HG02943 (cell line): ENCODE data around the gene WASL.

Source experiments
- ATAC-seq: cut with Tn5 transposase; IDR thresholded peaks from one replicate; pipeline ENCODE4 v1.9.1; 2021; ENCODE audit warnings: mild to moderate bottlenecking, low read depth, moderate library complexity; ENCODE audit not compliant: unreplicated experiment

Gene WASL

DNA sequence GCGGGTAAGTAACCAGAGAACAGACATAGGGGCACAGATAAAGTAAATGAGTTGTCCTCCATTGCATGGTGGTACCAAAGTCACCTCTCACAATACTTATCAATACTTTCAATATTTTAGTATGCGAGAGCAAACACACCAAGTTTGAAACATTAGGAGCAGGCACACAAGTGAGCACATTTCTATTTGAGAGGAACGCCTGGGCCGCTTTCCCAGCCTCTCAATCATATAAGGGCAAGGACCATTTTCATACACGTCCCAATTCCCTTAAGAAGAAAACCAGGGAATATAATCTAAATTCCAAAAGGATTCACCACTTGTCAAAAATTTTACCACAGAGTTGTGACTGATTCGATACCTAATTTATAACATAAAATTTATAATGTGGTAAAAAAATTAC lies 85.6 kb downstream of the WASL start:
- ATAC-seq = no peak

DNA sequence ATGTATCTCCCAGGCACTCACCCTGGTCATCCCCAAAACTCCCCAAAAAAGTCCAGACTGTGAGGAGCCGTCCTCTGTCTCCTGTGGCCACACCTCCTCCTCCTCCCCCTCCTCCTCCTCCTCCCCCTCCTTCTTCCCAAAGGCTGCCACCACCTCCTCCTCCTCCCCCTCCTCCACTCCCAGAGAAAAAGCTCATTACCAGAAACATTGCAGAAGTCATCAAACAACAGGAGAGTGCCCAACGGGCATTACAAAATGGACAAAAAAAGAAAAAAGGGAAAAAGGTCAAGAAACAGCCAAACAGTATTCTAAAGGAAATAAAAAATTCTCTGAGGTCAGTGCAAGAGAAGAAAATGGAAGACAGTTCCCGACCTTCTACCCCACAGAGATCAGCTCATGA lies 86.0 kb downstream of the WASL start:
- ATAC-seq = no peak

GRCh38 chr7:123662293-123662692 lies 86.5 kb downstream of the WASL start:
- ATAC-seq = no peak

GRCh38 chr7:123661765-123662164 lies 87.0 kb downstream of the WASL start:
- no peak for ATAC-seq

DNA sequence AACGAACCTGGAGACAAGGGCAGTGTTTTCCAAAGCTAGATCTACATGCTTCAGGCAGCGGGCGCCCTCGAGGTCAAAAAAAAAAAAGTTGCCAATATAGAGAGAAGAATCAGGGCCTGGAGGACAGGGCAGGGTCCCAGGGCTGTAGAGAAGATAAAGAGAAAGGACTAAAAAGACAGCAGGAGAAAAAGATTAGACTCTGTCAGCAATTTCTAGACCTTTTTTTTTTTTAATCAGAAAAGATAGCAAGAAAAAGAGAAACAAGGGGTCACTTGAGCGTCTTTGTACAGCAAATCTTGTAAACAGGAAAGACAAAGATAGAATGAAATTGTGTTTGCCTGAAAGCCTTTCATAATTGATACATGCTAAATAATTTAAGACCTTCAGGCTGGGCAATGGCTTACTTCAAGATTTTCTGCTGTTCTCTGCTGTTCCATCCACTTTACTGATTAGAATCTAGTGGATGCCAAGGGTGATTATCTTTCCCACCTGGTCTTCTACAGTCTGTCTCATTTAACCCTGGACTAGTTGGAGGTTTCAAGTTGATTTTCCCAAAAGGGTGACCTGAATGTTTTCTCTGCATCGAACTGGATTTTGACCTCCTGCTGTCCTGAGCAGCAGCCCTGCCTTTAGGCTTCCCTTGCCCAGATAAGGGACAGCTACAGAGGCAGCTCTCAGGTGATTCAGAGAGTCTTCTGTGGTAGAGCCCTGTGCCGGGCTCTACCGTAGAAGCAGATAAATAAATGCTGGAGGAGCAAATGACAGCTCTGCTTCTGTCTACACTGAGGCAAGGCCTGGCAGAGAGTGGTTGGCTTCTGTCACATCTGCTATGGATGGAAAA lies 88.1 kb downstream of the WASL start:
- ATAC-seq = no peak

DNA sequence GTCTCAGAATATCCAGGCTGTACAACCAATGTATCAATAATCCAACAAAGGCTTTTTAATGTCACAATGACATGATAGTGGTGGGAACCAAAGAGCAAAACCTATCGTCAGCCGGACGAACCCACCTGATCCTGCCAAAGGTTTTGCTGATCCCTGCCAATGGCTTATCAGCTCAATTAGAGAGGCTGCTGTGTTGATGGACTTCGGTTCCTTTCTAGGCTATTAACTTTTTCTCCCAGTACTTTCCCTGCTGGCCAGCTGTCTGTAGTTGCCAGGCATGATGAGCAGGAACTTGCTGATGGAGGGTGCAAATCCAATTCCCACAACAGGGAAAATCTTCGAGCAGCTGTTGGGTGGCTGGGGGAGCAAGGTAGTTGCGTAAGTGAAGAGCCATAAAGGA lies 90.8 kb downstream of the WASL start:
- no peak for ATAC-seq

GRCh38 chr7:123657304-123657685 lies 91.5 kb downstream of the WASL start:
- no peak for ATAC-seq

DNA sequence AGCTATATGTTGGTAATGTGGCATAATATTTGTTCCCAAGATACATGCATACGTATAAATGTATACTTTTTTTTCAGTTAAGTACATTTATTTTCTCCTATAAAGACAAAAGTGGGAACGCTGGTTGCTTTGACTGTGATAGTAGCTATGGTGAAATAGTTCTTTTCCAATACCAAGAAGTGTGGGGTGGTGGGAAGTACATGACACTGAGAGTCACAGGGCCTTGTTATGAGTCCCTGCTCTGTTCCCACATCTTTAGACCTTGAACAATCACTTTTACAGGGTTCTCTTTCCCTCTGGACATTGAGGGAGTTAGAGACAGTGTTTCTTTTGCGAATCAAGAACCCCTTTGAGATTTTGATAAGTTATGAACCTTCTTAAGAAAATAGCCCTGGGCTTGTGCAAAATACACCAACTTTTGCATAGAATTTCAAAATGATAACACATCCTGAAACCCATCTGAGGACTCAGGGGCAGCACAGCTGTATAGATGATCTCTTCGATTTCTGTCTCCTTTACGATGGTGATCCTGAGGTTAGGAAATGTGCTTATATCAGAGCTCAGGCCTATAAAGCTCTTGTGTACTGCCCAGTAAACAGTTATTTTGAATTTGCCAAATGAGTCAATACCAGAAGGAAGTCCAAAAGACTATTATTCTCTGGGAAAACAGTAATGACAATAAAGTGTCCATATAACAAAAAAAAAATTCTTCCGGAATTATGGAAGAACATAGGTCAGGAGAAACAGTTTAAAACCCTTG lies 92.1 kb downstream of the WASL start:
- no peak for ATAC-seq

DNA sequence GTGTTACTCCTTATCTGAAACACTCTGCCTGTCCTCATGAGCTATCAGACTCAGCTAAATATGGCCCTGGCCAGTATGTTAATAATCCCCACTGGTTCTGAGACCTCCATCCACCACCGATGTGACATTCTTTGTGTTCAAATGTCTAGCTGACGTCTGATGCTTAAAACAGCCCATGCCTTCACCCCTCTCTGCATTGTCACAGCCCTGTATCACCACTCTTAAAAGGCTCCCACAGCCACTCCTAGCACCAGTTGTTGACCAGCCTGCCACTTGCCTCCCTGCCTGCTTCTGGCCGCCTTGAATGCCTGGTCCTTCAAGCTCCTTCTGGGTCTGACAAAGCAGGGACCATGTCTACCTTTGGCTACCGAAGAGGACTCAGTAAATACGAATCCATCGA lies 93.2 kb downstream of the WASL start, which contains the start of gene LMOD2:
Gene LMOD2, plus strand, starts transcription at position 253 of the 400 bp plus-strand sequence. Its CDS starts 98 bp downstream, at position 351.
- no peak for ATAC-seq

- no peak for ATAC-seq
Observed at GRCh38 chr7:123653162-123653561, 95.6 kb downstream of the WASL start.

- ATAC-seq = no peak
Observed at GRCh38 chr7:123652406-123652805, 96.4 kb downstream of the WASL start.

DNA sequence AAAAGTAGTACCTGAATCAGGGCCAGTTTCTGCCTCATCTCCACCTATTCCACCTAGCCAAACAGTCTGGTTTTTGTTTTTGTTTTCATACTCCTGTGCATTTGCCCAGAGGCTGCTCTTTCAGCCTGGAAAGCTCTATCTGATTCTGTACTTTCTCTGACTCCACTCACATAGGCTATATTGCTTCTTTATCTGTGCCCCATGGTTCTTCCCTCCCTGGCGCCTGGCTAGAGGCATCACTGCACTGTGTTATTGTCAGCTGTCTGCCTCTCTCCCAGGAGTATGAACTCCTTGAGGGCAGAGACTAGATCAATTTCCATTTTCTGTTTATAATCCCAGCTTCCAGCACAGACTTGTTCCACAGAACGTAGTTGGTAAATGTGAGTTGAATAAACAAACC lies 98.2 kb downstream of the WASL start:
- no peak for ATAC-seq

GRCh38 chr7:123649964-123650363 lies 98.8 kb downstream of the WASL start:
- ATAC-seq = no peak

GRCh38 chr7:123647106-123647730 lies 101.6 kb downstream of the WASL start:
- ATAC-seq = no peak

- no peak for ATAC-seq
Observed at GRCh38 chr7:123645516-123645915, 103.3 kb downstream of the WASL start.

DNA sequence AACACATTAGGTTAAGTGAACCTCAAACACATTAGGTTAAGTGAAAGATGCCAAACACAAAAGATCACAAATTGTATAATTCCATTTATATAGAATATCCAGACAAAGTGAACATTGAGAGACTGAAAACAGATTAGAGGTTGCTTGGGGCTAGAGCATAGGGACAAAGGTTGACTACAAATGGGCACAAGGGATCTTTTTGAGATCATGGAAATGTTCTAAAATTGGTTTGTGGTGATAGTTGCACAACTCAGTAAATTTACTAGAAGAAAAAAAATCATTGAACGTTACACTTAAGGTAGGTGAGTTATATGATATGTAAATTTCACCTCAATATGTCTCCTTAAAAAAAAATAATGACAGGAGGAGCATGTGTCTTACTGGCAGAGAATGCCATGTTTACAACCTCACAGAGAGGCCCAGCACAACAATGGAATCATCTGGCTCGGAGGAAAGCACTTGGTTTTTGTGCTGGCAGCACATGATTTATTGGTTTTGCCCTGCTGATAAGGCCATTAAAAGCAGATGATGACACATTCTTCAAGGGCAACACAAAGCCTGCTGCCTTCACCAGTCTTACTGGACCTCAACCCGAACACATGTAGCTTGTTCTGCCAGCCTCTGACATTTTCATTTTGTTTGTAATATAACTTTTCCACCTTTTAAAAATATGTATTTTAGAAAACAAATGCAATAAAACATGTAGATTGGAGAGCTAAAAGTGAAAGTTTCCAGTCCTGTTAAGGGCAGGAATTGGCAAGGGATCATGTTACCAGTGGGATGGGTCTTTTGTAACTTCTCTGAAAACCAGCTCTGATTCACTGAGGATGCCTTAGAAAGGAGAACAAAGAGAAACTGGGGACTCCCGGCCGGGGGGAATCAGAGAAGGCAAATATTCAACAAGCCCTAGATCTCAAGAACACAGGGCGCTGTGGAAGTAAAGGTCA lies 105.0 kb downstream of the WASL start:
- ATAC-seq = no peak

DNA sequence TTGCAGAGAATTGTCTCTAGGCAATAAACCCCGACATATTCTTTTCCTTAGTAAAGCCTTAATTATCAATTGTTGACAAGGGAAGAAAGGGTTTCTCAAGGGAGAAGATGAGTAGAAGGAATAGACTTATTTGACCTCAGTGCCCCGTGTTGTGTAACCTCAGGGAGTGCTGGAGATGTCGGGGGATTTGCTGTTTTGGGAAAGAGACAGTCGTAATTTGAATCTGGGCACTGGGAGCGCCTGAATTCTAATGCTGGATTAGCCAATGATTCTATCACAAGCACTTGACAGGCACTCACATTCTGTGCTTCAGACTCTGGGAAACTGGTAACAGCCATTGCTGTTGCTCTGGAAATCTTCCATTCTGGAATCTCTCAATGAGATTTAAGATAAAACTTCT lies 106.9 kb downstream of the WASL start:
- ATAC-seq = no peak

DNA sequence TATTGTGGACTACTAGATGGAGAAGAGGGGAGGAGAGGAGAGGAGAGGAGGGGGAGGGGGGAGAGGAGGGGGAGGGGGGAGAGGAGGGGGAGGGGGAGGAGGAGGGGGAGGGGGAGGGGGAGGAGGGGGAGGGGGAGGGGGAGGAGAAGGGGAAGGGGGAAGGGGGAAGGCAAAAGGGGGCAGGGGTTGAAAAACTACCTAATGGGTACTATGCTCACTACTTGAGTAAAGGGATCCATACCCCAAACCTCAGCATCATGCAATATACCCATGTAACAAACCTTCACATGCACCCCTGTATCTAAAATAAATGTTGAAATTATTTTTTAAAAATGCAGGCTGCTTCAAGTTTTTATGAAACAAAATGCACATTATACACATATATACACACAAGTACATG lies 108.2 kb downstream of the WASL start:
- ATAC-seq = no peak

DNA sequence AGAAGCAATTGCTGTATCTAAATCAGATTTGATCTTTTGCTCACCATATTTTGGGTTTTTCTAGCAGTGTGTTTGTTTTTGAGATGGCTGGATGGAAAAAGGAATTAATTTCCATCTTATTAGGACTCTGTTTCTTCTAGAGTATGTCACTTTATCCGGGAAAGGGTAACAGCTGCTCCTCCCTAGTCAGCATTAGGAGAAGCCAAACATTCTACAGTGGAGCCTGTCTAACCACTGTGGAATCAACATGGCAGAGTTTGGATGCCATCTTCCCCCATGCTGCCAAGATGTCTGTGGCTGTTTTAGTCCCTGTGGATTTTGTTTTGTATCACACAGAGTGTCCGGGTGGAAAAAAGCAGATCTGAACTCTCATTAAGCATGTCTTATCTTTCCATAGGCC lies 109.2 kb downstream of the WASL start:
- ATAC-seq = no peak

DNA sequence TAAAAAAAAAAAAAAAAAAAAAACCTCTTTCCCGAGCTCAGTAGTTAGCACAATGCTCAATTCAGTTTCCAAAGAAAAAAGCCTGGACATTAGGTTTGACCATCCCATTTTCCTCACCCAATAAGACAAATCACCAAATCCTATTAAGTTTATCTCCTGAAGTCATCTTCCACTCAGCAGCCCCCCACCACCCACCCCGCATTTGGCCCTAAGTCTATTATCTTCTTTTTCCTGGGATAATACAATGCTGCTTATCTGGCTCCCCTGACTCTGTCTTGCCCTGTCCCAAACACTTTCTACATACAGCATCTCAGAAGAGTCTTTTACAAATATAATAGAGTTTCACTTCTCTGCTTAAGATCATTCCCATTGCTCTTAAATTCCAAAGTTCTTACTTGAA lies 110.9 kb downstream of the WASL start:
- ATAC-seq = no peak
